GM18508 (cell line): ENCODE data around the gene TSEN2.
"Not testable (repeated sequence)": the region's sequence is repeated elsewhere in the genome, so short reads cannot be mapped to it uniquely, and the experiment has no call there.

Source experiments
- ATAC-seq: cut with Tn5 transposase; IDR thresholded peaks from one replicate; pipeline ENCODE4 v1.9.1; 2021; ENCODE audit warnings: moderate number of reproducible peaks; ENCODE audit not compliant: insufficient read depth, unreplicated experiment

Gene TSEN2

DNA sequence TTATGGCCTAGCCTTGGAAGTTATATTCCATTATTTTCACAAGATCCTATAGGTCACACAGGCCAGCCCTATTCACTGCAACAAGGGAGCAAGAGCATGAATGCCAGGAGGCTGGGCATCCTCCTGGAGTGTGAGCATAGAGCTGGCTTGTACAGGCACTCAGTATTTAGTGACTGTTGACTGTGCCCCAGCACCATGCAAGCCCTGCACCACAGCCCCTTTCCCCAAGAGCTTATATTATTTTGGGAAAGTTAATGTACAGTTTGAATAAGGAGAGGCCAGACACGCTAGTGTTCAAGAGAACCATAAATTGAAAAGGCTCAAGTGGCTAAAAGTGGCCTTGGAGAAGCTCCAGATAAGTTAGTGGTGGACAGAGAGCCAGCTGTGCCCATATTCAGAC, 32.3 kb upstream of the TSEN2 start:
- ATAC-seq: no peak

- ATAC-seq: no peak
Measured at GRCh38 chr3:12452361-12453330, 31.6 kb upstream of the TSEN2 start.

GRCh38 chr3:12454076-12454815, 30.0 kb upstream of the TSEN2 start:
- ATAC-seq: no peak

GRCh38 chr3:12454816-12455121, 29.5 kb upstream of the TSEN2 start:
- no peak for ATAC-seq

DNA sequence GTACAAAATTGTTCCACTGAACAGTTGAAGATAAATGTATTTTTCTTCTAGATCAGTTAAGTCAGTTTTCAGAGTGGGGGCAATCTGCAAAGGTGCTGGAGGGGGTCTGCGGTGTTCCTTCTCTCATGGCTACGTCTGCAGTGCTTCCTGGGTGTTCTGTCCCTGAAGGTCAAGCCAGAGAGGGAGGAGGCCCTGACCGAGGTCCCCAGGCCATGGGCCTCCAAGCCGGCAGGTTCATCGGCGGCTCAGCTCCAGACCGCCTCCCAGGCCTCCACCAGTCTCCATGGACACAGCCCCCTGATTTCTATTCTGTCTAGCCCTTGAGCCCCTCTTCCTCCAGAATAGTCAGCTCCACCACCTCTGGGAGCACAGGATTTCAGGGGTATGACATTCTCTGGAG, 28.5 kb upstream of the TSEN2 start:
- no peak for ATAC-seq

DNA sequence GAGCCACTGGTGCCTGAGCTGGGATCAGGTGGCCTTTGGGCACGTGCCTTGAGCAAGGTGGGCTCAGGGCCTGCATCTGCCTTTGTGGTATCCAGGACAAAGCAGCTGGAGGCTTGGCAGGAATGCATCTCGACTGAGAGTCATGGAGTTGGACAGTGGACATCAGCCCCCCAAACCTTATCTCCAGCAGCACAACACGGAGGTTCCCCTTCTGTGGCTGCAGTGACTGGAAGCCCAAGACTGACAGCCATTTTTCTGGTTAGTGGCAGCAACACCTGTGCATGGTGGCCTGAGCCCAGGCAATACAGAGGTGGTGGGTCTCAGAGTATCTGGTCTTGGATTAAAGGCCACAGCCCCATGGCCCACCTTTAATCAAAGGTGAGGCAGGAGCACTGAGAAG, 27.8 kb upstream of the TSEN2 start:
- no peak for ATAC-seq

GRCh38 chr3:12457380-12457779, 26.9 kb upstream of the TSEN2 start:
- not testable (repeated sequence) for ATAC-seq

GRCh38 chr3:12458901-12459300, 25.4 kb upstream of the TSEN2 start:
- ATAC-seq: no peak

GRCh38 chr3:12460127-12460526, 24.2 kb upstream of the TSEN2 start:
- ATAC-seq: no peak

DNA sequence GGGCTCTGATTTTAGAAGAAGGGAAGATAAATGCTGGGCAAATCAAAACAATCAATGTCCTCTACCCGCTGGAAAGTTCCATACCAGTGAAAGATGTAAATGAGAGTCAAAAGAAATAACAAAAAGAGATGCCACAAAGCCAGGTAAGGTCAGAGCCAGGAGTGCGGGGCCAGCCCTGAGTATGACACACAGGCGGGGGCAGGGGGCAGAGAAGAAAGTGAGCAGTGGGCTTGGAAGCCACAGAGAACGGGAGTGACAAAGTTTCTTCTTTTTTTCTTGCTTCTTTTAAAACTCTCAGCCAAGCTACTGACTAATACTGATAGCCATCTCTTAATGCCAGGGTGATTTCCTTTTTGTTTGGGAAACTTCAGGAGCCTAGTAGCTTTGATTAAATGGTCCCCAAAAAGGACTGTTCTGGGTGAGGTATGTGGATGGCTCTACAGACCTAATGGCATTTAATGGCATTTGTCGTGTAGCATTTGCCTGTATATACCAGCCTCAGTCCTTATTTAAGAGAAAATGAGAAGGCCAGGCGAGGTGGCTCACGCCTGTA, 23.1 kb upstream of the TSEN2 start:
- no peak for ATAC-seq

- ATAC-seq: no peak
Measured at GRCh38 chr3:12462159-12462947, 21.9 kb upstream of the TSEN2 start.

DNA sequence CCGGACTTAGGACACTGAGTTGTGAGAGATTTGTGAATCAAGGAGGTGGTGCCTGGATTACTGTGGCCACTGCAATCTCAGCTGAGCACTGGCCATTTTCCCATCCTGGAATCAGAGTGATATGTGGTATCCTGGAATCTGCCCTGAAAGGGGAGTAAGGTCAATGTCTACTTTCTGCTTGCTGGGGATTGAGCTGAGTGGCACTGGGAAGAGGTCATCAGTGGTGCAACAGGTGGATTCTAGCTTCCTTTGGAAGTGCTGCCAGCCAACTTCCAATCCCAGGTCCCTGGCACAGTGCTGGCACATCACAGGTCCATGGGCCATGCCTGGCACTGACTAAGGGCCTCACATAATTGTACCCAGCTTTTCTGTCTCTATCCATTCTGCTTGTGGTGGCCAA, 20.6 kb upstream of the TSEN2 start:
- ATAC-seq: no peak

GRCh38 chr3:12464181-12464580, 20.1 kb upstream of the TSEN2 start:
- no peak for ATAC-seq

- no peak for ATAC-seq
Measured at GRCh38 chr3:12465151-12465835, 19.0 kb upstream of the TSEN2 start.

DNA sequence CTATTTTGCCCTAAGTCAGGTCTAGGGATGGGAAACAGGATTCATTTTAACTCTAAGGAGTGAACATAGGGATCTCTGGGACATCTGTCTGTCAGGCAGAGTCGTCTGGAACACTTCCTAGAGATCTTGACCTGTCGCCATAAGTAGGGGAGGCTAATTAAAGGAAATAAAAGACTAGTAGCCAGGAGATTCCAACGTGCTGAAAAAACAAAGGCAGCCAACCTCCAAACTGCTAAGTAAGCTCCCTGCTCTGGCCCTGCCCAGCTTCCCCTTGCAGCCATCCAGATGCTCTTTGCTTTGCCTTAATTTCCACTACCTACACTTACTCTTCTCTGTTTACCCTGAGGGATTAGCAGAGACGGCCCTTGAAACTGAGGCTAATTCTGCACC, 18.4 kb upstream of the TSEN2 start:
- ATAC-seq: no peak

DNA sequence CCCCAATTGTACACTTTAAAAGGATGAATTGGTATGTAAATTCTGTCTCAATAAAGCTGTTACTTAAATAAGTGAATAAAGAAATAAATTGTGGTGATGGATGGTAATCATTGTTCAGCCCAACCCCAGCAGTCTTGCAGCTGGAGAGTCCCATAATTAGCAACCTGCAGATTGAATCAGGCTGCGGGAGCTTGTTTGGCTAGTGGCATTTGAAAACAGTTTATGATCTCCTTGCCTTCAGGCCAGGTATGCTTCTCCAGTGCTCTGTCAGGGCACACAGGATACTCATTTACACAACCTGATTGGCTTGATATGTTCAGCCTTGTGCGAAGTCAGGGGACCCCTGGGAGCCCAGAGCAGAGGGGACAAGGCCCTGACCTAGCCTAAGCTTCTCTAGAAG, 16.5 kb upstream of the TSEN2 start:
- ATAC-seq: no peak

GRCh38 chr3:12468276-12468675, 16.0 kb upstream of the TSEN2 start:
- ATAC-seq: no peak

GRCh38 chr3:12468757-12469156, 15.5 kb upstream of the TSEN2 start:
- ATAC-seq: no peak

DNA sequence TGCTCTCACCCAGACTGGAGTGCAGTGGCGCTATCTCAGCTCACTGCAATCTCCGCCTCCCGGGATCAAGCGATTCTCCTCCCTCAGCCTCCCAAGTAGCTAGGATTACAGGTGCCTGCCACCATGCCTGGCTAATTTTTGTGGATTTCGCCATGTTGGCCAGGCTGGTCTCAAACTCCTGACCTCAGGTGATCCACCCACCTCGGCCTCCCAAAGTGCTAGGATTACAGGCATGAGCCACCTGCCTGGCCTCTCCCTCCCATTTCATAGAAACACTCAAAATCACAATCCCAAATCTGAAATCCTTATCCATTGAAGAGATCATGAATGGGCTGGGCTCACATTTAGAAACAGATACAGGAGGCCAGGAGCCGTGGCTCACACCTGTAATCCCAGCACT, 15.1 kb upstream of the TSEN2 start:
- ATAC-seq: not testable (repeated sequence)

GRCh38 chr3:12470111-12470510, 14.2 kb upstream of the TSEN2 start:
- ATAC-seq: no peak
